ENCODE data around the gene WDR7. TPM values are rescaled to one million over a fixed set of nuclear protein-coding genes. Genes with fewer than 3 reads are reported as not detected.

Gene WDR7
- total RNA-seq, 4 donors from 2014 or later: 10.3 to 17.2 (median 16.3) TPM

DNA sequence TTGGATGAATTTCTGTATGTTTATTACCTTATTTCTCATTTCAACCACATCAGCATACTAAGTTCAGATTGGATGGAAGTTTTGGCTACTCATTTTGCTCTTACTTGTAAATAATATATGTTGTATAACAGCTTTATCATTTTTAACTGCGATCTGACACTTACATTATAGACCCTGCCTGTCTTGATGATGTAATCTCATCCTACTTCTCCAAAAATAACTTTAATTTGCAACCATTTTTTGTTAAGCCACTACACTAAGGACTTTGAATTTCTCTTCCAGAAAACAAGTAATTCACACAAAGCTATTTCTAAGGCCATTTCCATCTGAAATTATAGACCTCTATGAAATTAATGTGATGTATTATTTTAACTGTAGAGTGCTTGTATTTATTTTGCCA is 240.7 kb downstream of the WDR7 start:
- no peak for DNase-seq (ENCODE audit: low spot score in 2 of 2)
- intact Hi-C loops (cut with DNase I; ENCODE audit: low total_unique reads): no loop called here
- WGBS, 2 donors: 86 to 89% methylated on average over 1 of the region's 1 CpG
- no peak overlapping the region for H3K4me3 ChIP-seq (ENCODE audit: low read depth, poor library complexity, severe bottlenecking)
- TF ChIP-seq, protein P1, sequence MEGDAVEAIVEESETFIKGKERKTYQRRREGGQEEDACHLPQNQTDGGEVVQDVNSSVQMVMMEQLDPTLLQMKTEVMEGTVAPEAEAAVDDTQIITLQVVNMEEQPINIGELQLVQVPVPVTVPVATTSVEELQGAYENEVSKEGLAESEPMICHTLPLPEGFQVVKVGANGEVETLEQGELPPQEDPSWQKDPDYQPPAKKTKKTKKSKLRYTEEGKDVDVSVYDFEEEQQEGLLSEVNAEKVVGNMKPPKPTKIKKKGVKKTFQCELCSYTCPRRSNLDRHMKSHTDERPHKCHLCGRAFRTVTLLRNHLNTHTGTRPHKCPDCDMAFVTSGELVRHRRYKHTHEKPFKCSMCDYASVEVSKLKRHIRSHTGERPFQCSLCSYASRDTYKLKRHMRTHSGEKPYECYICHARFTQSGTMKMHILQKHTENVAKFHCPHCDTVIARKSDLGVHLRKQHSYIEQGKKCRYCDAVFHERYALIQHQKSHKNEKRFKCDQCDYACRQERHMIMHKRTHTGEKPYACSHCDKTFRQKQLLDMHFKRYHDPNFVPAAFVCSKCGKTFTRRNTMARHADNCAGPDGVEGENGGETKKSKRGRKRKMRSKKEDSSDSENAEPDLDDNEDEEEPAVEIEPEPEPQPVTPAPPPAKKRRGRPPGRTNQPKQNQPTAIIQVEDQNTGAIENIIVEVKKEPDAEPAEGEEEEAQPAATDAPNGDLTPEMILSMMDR (IDR thresholded peaks at IDR 0.05): no peak
- TF ChIP-seq POLR2A (IDR thresholded peaks at IDR 0.05): no peak

DNA sequence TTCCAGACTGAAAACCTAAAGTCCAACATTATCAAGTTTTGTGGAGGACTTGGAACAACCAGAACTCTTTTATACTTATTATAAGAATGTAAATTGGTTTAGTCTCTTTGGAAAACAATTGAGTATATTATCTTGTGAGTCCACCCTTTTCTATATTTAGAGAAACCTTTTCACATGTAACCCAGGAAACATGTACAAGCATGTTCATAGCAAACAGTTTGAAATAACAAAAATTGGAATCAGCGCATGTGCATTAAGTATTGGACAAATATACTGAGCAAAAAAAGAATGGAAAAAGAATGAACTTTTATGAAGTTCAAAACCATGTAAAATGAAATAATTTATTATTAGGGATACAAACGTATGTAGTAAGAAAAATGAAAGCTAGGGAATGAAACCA is 246.0 kb downstream of the WDR7 start:
- TF ChIP-seq, protein P1 (IDR thresholded peaks at IDR 0.05): no peak
- no peak for TF ChIP-seq POLR2A (IDR thresholded peaks at IDR 0.05)
- WGBS, 2 donors: 32 to 33% methylated on average over 2 of the region's 2 CpGs
- no peak overlapping the region for H3K4me3 ChIP-seq (ENCODE audit: low read depth, poor library complexity, severe bottlenecking)
- intact Hi-C loops (cut with DNase I; ENCODE audit: low total_unique reads): no loop called here
- DNase-seq (ENCODE audit: low spot score in 2 of 2): no peak

DNA sequence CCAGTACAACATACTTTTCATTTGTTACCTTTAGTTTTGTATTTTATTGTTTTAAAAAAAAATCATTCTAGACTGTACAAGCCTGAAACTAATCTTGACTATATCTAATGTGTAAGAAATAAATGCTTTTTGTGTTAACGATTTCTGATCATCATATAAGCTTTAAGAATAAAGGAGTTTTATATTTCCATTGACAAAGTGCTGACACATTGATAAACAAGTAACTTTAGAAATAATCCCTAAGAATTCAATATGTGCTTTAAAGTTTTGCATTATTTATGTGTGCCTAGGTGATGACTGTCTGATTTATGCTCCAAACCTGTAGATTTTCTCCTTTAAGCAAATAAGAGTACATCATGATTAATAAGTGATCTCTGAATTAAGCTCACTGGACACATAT is 248.5 kb downstream of the WDR7 start:
- no peak overlapping the region for H3K4me3 ChIP-seq (ENCODE audit: low read depth, poor library complexity, severe bottlenecking)
- intact Hi-C loops (cut with DNase I; ENCODE audit: low total_unique reads): no loop called here
- no peak for TF ChIP-seq POLR2A (IDR thresholded peaks at IDR 0.05)
- TF ChIP-seq, protein P1 (IDR thresholded peaks at IDR 0.05): no peak
- no peak for DNase-seq (ENCODE audit: low spot score in 2 of 2)
- WGBS, 2 donors: 84 to 97% methylated on average over 1 of the region's 1 CpG

DNA sequence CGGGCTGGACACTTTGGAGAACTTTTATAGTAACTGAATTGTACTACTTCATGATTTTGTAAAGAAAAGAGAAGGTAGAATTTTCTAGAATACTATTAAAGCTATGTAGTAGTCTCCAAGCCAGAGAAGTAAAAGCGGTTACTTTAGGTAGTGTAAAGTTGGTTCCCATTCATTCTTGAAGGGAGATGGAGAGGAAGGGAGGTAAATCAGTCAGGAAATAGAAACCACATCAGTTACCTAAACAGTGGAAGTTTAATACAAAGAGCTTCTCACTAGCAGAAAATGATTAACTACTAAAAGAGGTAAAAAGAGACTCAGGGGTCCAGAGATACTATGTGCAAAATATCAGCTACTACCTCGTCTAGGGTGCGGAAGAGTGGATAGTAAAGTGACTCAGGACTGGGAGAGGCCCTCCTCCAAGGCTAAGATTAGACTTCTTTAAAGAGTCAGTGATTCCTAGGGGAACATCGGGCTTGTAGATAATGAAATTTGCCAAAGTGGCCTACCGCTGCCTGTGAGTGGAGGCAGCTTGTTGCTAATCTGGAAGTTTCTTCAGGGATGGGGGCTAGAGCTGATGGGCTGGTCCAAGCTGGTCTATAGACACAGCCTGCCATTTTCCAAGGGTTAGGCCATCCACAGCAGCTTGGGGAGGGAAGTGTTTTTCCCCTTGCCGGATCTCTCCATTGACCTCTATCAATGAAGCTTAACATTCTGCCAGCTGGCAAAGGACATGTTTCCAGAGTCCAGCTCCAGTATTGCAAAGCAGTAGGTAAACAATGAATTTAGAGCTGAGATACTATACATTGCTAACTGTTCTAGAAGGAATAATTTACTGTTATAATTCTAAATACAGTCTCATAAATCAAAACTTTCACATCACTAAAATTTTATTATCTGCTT is 249.3 kb downstream of the WDR7 start:
- DNase-seq (ENCODE audit: low spot score in 2 of 2): no peak
- intact Hi-C loops (cut with DNase I; ENCODE audit: low total_unique reads): no loop called here
- no peak overlapping the region for H3K4me3 ChIP-seq (ENCODE audit: low read depth, poor library complexity, severe bottlenecking)
- TF ChIP-seq, protein P1 (IDR thresholded peaks at IDR 0.05): no peak
- TF ChIP-seq POLR2A (IDR thresholded peaks at IDR 0.05): no peak
- WGBS, 2 donors: 90 to 98% methylated on average over 7 of the region's 7 CpGs

DNA sequence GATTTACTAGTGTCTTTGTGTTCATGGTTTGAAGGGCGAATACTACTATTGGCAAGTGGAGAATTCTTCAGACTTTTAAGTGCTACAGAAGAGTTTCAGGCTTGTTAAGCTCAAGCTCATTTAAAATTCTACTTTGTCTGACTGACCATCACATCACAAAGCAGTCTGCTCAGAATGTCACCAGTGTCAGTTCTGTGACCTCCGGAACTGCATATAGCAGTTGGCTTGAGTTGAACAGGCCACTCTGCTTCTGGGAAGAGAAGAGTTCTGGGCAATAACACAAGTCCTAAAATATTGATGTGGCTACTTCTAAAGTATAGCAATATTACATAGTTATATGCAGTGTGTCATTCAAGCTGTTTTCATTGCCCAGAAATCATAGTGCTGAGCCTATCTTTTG is 250.8 kb downstream of the WDR7 start:
- intact Hi-C loops (cut with DNase I; ENCODE audit: low total_unique reads): no loop called here
- no peak for DNase-seq (ENCODE audit: low spot score in 2 of 2)
- no peak overlapping the region for H3K4me3 ChIP-seq (ENCODE audit: low read depth, poor library complexity, severe bottlenecking)
- 96 to 100% methylated on average over 2 of the region's 2 CpGs for WGBS, 2 donors
- TF ChIP-seq, protein P1 (IDR thresholded peaks at IDR 0.05): no peak
- no peak for TF ChIP-seq POLR2A (IDR thresholded peaks at IDR 0.05)
